Measurements from ENCODE around the gene DYNLRB2. TPM values are rescaled to one million over a fixed set of nuclear protein-coding genes. Genes with fewer than 3 reads are reported as not detected.

Gene DYNLRB2
- total and polyA plus RNA-seq, 9 of the 15 experiments (the other 6 are each of a cell fraction or from before 2014, with no cell fraction given): not detected

- TF ChIP-seq CBX5 (IDR thresholded peaks at IDR 0.05; ENCODE audit: borderline replicate concordance, low read depth): peak; percentile 57; the same call in 1 of the 2 replicates
- TF ChIP-seq KAT8 (IDR thresholded peaks at IDR 0.05; ENCODE audit: low read depth): no peak
- TF ChIP-seq, protein P1, sequence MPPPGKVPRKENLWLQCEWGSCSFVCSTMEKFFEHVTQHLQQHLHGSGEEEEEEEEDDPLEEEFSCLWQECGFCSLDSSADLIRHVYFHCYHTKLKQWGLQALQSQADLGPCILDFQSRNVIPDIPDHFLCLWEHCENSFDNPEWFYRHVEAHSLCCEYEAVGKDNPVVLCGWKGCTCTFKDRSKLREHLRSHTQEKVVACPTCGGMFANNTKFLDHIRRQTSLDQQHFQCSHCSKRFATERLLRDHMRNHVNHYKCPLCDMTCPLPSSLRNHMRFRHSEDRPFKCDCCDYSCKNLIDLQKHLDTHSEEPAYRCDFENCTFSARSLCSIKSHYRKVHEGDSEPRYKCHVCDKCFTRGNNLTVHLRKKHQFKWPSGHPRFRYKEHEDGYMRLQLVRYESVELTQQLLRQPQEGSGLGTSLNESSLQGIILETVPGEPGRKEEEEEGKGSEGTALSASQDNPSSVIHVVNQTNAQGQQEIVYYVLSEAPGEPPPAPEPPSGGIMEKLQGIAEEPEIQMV (tag; conservative IDR thresholded peaks at IDR 0.05; ENCODE audit: low read depth): no peak
- peak; percentile 92 for TF ChIP-seq SPI1 (IDR thresholded peaks at IDR 0.05; ENCODE audit: borderline replicate concordance, low read depth, low read length)
- no peak for TF ChIP-seq SRSF9 (IDR thresholded peaks at IDR 0.05; ENCODE audit: borderline replicate concordance, low read depth, low read length)
- no peak for TF ChIP-seq TBL1XR1 (IDR thresholded peaks at IDR 0.05; ENCODE audit: low read length in 2 of 2)
- no peak for TF ChIP-seq SMC3 (conservative IDR thresholded peaks at IDR 0.05; ENCODE audit: insufficient read depth, low read depth, low read length)
- TF ChIP-seq ZNF174 (CRISPR knock-in tag; IDR thresholded peaks at IDR 0.05): no peak
- TF ChIP-seq FOS (IDR thresholded peaks at IDR 0.05; ENCODE audit: extremely low read depth, insufficient read length): no peak
- TF ChIP-seq BRD9 (IDR thresholded peaks at IDR 0.05; ENCODE audit: low read depth, partially characterized antibody): no peak
- TF ChIP-seq SOX6 (IDR thresholded peaks at IDR 0.05): no peak
- no peak for TF ChIP-seq ILK (tag; IDR thresholded peaks at IDR 0.05; ENCODE audit: borderline replicate concordance, low read depth)
- TF ChIP-seq ZNF551 (CRISPR knock-in tag; IDR thresholded peaks at IDR 0.05): no peak
- peak; percentile 78 for TF ChIP-seq ZBTB2 (IDR thresholded peaks at IDR 0.05)
- TF ChIP-seq NCOA6 (IDR thresholded peaks at IDR 0.05): no peak
- no peak for TF ChIP-seq DDX20 (tag; IDR thresholded peaks at IDR 0.05; ENCODE audit: low read depth)
- TF ChIP-seq PHB (CRISPR knock-in tag; IDR thresholded peaks at IDR 0.05): no peak
- no peak for TF ChIP-seq WHSC1 (IDR thresholded peaks at IDR 0.05; ENCODE audit: low read length)
- TF ChIP-seq ARNT (IDR thresholded peaks at IDR 0.05): no peak
- no peak for TF ChIP-seq SAFB2 (IDR thresholded peaks at IDR 0.05; ENCODE audit: borderline replicate concordance, low read depth, low read length, severe bottlenecking)
- no peak for TF ChIP-seq HMGN3 (IDR thresholded peaks at IDR 0.05; ENCODE audit: borderline replicate concordance, extremely low read depth, insufficient read length, low read depth, low read length)
- TF ChIP-seq ZNF24 (IDR thresholded peaks at IDR 0.05): peak; percentile 88
- TF ChIP-seq CREB1 (IDR thresholded peaks at IDR 0.05): no peak
- no peak for TF ChIP-seq CREB1 (CRISPR knock-in tag; IDR thresholded peaks at IDR 0.05)
- TF ChIP-seq ZNF143 (CRISPR knock-in tag; IDR thresholded peaks at IDR 0.05): no peak
- TF ChIP-seq SIRT6 (IDR thresholded peaks at IDR 0.05; ENCODE audit: low read depth, low read length): no peak
- TF ChIP-seq POLR3G (IDR thresholded peaks at IDR 0.05; ENCODE audit: extremely low read depth, insufficient read length, insufficient replicate concordance): no peak
- TF ChIP-seq ETV5 (CRISPR knock-in tag; IDR thresholded peaks at IDR 0.05; ENCODE audit: low read depth): no peak
- TF ChIP-seq HLTF (IDR thresholded peaks at IDR 0.05): no peak
- no peak for TF ChIP-seq ZNF785 (CRISPR knock-in tag; IDR thresholded peaks at IDR 0.05)
Measured at GRCh38 chr16:80540516-80541305, at the start of gene DYNLRB2 (continued).
